ENCODE data around the gene TNK1.

Gene TNK1

GRCh38 chr17:7392696-7393612, 12.1 kb downstream of the TNK1 start:
- DNase-seq, result no peak

- peak; percentile 63 for DNase-seq
Observed at GRCh38 chr17:7393613-7394451, 12.9 kb downstream of the TNK1 start.

DNA sequence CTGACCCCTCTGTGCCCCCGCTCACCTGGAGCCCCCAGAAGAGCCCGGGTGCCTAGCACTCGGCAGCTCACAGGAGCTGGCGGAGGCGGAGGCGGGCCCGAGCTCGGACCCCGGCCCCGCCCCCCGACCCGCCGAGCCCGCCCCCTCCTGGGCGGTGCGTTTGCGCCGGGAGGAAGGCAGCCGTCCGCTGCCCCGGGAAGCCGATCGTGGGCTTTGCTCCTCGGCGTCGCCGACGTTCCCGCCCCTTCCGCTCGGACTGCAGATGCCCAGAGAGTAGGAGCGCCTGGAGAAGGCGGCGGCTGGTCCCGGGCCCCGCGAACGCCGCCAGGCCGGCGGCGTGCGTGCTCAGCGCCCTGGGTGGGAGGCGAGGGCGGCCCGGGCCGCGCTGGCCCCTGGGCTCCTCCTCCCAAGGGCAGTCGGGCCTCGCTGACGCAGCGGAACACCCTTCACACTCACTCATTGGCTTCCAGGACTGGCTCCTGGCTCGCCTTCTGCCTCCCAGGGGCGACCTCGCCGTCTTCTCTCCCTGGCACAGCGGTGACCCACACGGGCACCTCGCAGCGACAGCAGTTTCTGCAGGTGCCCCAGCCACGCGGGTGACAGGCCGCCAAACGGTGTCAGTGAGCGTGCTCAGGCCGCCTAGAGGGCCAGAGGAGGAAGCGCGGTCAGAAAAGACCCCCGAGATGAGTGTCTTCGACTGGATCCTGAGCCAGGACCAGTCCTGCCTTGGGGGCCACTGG, 13.7 kb downstream of the TNK1 start, which contains the start of gene PLSCR3:
TSS of gene PLSCR3 (minus strand) at position 74 of the 740 bp plus-strand sequence. CDS start 415 bp downstream, outside the sequence.
- DNase-seq, result peak; percentile 85

- DNase-seq, result no peak
Observed at GRCh38 chr17:7396147-7396546, 15.3 kb downstream of the TNK1 start.

- DNase-seq, result no peak
Observed at GRCh38 chr17:7398612-7399011, 17.7 kb downstream of the TNK1 start.

GRCh38 chr17:7403043-7403726, 22.3 kb downstream of the TNK1 start:
- DNase-seq, result no peak

DNA sequence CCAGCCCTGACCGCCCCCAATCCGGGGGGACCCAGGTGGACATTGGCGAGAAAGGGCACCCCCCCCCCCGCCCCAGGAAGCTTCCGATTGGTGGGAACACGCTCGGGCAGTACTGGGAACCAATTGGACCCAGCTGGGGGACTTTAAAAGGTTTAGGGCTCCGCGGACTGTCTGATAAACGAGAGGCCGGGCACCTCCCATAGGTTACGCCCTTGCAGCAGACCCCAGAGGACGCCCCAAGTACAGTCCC, 22.8 kb downstream of the TNK1 start:
- DNase-seq, result no peak

GRCh38 chr17:7403977-7404736, 23.3 kb downstream of the TNK1 start, which contains the start of gene TMEM256:
TSS of gene TMEM256 (minus strand) at chr17:7404097. CDS start at chr17:7404084, 13 bp downstream.
- DNase-seq, result peak; percentile 95

DNA sequence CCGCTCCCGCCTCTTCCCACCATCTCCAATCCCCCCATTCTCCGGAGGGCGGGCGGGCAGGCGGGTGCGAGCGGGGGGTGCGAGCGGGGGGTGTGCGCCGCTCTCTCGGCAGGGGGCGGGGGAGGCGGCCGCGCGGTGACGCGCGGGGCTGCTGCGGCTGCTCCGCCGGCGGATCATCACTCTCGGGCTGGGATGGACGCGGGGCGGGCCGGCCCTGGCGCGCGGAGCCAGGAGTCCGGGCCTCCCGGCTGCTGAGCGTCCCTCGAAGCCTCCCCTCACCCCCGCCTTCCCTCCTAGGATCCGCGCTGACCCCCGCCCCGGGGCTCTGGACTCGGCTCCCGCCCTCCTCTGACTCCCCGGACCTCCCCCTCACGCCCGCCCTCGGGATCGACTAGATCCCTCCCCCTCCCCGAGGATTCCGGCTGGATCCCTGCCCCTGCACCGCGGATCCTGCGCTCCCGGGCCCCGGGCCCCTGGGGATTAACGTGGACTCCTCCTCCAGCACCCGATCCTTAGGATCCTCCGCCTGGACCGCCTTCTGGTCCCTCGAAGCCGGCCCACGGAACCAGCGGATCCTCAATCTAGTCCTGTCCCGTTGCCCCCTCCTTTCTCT, 24.0 kb downstream of the TNK1 start:
- DNase-seq, result peak; percentile 74

GRCh38 chr17:7405350-7406234, 24.7 kb downstream of the TNK1 start:
- no peak for DNase-seq

DNA sequence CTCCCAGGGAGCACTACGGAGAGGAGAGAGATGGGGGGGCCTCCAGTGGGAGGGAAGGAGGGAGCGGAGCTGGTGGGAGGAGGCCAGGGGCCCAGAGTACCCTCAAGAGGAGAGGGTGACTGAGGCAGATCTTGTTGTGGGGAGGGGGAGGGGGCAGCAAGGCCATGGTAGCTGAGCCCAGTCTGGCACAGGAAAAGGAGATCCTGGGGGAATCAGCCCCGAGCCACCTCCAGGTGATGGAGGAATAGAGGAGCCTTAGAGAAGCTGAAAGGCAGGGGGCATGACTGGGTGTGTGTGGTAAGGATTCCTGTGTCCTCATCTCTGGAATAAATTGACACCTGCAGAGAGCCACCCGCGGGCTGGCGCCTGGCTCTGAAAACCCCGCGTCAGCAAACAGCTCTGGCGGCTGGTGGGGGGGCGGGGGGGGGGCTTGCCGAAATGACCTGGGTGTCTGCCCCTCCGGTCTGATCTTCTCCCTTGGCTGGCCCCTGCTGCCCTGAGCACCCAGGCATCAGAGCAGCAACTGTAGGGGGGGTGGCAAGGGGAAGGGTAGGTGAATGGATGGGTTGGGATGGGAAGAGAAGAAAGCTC, 25.4 kb downstream of the TNK1 start:
- no peak for DNase-seq

DNA sequence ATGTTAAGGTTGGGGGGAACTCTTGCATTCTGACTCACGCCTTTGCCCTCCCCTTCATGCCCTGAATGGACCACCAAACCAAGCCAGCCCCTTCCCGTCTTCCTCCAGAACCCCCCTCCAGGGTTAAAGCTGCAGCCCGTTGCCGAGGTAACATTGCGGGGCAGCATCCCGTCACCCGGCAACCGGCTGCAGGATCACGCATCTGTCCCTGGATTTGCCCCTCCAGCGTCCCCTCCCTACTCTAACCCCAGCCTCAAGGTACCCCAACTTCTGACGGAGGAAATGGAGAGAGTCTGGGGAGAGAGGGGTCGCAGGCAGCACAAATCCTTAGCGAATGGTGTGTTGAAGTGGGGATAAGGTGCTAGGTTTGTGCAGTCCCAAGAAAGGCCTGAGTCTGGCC, 26.2 kb downstream of the TNK1 start:
- DNase-seq, result no peak

GRCh38 chr17:7407485-7408251, 26.8 kb downstream of the TNK1 start, which contains the start of gene NLGN2:
TSS of gene NLGN2 (plus strand) at chr17:7407845. CDS start at chr17:7408256, 411 bp downstream.
- no peak for DNase-seq

DNA sequence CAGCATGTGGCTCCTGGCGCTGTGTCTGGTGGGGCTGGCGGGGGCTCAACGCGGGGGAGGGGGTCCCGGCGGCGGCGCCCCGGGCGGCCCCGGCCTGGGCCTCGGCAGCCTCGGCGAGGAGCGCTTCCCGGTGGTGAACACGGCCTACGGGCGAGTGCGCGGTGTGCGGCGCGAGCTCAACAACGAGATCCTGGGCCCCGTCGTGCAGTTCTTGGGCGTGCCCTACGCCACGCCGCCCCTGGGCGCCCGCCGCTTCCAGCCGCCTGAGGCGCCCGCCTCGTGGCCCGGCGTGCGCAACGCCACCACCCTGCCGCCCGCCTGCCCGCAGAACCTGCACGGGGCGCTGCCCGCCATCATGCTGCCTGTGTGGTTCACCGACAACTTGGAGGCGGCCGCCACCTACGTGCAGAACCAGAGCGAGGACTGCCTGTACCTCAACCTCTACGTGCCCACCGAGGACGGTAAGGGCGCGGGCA, 27.4 kb downstream of the TNK1 start:
- DNase-seq, result peak; percentile 32

DNA sequence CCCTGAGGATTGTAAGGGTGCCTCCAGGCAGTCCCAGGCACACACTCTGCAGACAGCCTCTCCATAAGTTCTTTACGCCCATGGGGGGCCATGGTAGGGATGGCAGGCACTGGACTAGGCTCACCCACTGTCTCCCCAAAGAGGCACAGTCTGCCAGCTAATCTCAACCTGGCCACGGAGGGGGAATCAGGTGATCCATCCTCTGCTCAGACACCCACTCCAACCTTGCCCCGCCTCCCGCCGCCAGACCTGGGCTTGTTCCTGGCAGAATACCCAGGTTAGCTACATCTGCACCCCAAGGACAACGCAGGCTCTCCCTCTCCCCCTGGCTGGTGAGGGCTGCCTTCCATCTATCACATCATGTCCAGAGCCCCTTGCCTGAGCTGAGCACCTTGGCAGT, 28.0 kb downstream of the TNK1 start:
- DNase-seq, result no peak

- no peak for DNase-seq
Observed at GRCh38 chr17:7409716-7410115, 28.8 kb downstream of the TNK1 start.

- no peak for DNase-seq
Observed at GRCh38 chr17:7410634-7411426, 29.9 kb downstream of the TNK1 start.

DNA sequence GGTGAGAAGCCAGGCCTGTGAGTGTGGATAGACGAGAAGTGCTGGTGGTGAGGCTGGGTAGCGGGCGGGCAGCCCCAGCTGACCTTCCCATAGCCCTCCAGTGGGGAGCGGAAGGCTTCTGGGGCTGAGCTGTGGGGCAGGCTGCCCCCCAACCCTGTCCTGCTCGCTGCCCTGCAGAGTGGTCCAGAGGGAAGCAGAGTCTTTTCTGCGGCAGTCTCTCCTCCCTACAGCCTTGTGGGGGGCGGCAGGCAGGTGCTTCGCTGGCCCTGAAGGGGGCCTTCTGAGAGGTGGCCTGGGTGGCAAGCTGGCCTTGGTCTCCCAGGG, 30.5 kb downstream of the TNK1 start:
- DNase-seq, result no peak
